Measurements from ENCODE around the gene HSD17B13.

GRCh38 chr4:87275311-87275710 is 47.4 kb downstream of the HSD17B13 start:
- TF ChIP-seq CTCF (IDR thresholded peaks at IDR 0.05) (no peak), EP300 (IDR thresholded peaks at IDR 0.05) (no peak)

Measured in tibial nerve (tissue), 4 donors.